ENCODE data around the gene RTN4RL1. TPM values are rescaled to one million over a fixed set of nuclear protein-coding genes. Genes with fewer than 3 reads are reported as not detected.
A peak's percentile ranks its signal among the peaks of the same experiment; 100 is the strongest.

RTN4RL1 gene
- total RNA-seq, 1 donor from 2014 or later, result 50.3 TPM

GRCh38 chr17:1908699-1909309 is 116.3 kb downstream of the RTN4RL1 start:
- Mint-ChIP-seq H3K36me3 (ENCODE audit: unreplicated experiment) (no peaks in the 10 kb centered on the region), H3K4me1 (ENCODE audit: low read depth, unreplicated experiment) (peaks cover 31% of the 10 kb centered on the region), H3K27ac (ENCODE audit: unreplicated experiment) (peak overlapping the region; percentile 66), H3K27me3 (ENCODE audit: unreplicated experiment) (peaks cover 14% of the 10 kb centered on the region), H3K4me3 (ENCODE audit: unreplicated experiment) (peak overlapping the region; percentile 72), H3K9me3 (ENCODE audit: unreplicated experiment) (peaks cover 6% of the 10 kb centered on the region)
- peak; percentile 58 for TF ChIP-seq CTCF (IDR thresholded peaks at IDR 0.05; ENCODE audit: partially characterized antibody, unreplicated experiment)
- peak; percentile 56 for DNase-seq

- Mint-ChIP-seq H3K4me3 (ENCODE audit: unreplicated experiment) (peak overlapping the region; percentile 68), H3K27me3 (ENCODE audit: unreplicated experiment) (peaks cover 15% of the 10 kb centered on the region), H3K27ac (ENCODE audit: unreplicated experiment) (no peak overlapping the region), H3K36me3 (ENCODE audit: unreplicated experiment) (no peaks in the 10 kb centered on the region), H3K9me3 (ENCODE audit: unreplicated experiment) (peaks cover 6% of the 10 kb centered on the region), H3K4me1 (ENCODE audit: low read depth, unreplicated experiment) (peaks cover 33% of the 10 kb centered on the region)
- no peak for TF ChIP-seq CTCF (IDR thresholded peaks at IDR 0.05; ENCODE audit: partially characterized antibody, unreplicated experiment)
- DNase-seq, result peak; percentile 59
These were observed 117.0 kb downstream of the RTN4RL1 start for GRCh38 chr17:1907909-1908698.

GRCh38 chr17:1907216-1907631 is 117.9 kb downstream of the RTN4RL1 start:
- H3K4me3 Mint-ChIP-seq (ENCODE audit: unreplicated experiment), result no peak overlapping the region
- H3K36me3 Mint-ChIP-seq (ENCODE audit: unreplicated experiment), result no peaks in the 10 kb centered on the region
- no peak for DNase-seq
- peaks cover 33% of the 10 kb centered on the region for H3K4me1 Mint-ChIP-seq (ENCODE audit: low read depth, unreplicated experiment)
- H3K9me3 Mint-ChIP-seq (ENCODE audit: unreplicated experiment), result peaks cover 6% of the 10 kb centered on the region
- TF ChIP-seq CTCF (IDR thresholded peaks at IDR 0.05; ENCODE audit: partially characterized antibody, unreplicated experiment), result no peak
- peaks cover 15% of the 10 kb centered on the region for H3K27me3 Mint-ChIP-seq (ENCODE audit: unreplicated experiment)
- H3K27ac Mint-ChIP-seq (ENCODE audit: unreplicated experiment), result no peak overlapping the region

- Mint-ChIP-seq H3K27me3 (ENCODE audit: unreplicated experiment) (peaks cover 12% of the 10 kb centered on the region), H3K4me3 (ENCODE audit: unreplicated experiment) (no peak overlapping the region), H3K4me1 (ENCODE audit: low read depth, unreplicated experiment) (peaks cover 32% of the 10 kb centered on the region), H3K27ac (ENCODE audit: unreplicated experiment) (no peak overlapping the region), H3K36me3 (ENCODE audit: unreplicated experiment) (no peaks in the 10 kb centered on the region), H3K9me3 (ENCODE audit: unreplicated experiment) (peaks cover 6% of the 10 kb centered on the region)
- DNase-seq, result no peak
- no peak for TF ChIP-seq CTCF (IDR thresholded peaks at IDR 0.05; ENCODE audit: partially characterized antibody, unreplicated experiment)
These were observed 118.5 kb downstream of the RTN4RL1 start for GRCh38 chr17:1906662-1907101.

Measured in glutamatergic neuron (in vitro differentiated cells).